Stimulated activated CD4-positive, alpha-beta T cell treated with anti-CD3 and anti-CD28 coated beads, Interleukin-2, amount 100 ng/mL, for 4 hours (primary cell): Measurements from ENCODE around the gene THSD4.

Source experiments
- DNase-seq: peaks from one replicate; pipeline ENCODE4 v3.0.0-alpha.2; 2020; ENCODE audit warnings: low read depth

THSD4 gene

DNA sequence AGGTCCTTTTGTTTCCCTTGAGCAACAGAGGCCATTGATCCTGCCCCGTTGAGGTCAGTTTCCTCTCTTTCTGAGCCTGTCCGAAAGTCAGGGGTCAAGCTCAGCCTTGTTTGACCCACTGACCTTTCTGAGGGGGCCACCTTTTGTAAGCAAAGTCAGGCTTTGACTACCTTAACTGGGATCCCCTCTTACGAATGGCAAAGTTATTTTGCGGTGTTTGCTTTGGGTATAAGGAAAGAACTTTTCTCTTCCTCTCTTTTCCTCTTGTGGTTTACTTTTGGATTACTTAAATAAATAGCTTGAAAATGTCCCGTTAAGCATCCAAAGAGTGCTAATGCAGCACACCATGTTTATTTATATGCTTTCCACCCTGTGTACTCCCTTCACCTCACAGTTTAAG lies 340.6 kb downstream of the THSD4 start:
- DNase-seq, result no peak

DNA sequence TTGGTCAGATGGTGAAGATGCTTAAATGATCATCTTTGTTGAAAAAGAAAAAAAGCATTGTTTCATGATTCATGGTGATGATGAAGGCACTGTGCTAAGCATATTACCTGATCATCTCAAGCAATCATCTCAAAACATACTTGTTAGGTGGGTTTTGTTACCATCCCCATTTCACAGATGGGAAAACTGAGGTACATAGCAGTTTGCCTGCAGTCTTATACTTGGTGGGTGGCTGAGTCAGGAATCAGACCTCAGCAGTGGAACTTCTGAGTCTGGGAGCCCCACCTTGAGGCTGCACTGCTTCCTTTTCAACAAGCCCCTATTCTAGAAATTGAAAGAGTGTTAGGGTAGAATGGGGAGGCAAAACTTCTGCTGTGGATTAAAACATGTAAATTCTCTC lies 341.1 kb downstream of the THSD4 start:
- no peak for DNase-seq

DNA sequence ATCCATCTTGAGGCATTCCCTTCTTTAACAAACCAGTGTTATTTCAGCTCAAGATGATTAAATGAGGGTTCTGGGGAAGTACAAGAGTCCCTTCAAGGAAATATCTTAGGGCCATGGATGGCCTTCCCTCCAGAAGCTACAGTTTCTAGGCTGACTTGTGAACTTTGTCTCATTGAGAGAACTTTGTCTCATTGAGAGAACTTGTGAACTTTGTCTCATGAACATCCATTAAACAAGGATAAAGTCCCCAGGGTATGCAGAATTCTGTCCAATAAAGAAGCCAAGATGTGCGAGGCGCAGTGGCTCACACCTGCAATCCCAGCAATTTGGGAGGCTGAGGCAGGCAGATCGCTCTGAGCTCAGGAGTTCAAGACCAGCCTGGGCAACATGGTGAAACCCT lies 341.5 kb downstream of the THSD4 start:
- no peak for DNase-seq

DNA sequence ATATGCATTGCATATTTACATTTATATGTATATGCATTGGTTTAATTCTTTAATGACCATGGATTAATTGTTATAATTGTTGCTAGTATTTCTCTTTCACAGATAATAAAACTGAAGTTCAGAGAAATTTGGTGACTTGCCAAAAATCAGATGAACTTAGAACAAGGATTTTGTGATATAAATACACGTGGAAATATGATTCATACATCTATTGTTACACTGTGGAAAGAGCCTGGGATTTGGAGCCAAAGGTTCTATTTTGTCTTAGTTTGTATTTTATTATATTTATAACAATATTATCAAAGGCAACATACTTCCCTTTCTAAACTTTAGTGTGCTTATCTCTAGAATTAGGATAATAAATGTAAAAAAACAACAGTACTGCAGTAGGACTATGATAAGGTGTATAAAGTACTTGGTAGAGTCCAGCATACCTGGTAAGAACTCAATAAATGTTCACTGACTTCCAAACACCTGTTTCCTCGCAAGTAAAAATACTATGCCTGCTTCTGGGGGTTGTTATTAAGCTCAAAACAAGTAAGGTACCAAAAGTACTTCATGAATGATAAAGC lies 342.9 kb downstream of the THSD4 start:
- DNase-seq, result no peak

DNA sequence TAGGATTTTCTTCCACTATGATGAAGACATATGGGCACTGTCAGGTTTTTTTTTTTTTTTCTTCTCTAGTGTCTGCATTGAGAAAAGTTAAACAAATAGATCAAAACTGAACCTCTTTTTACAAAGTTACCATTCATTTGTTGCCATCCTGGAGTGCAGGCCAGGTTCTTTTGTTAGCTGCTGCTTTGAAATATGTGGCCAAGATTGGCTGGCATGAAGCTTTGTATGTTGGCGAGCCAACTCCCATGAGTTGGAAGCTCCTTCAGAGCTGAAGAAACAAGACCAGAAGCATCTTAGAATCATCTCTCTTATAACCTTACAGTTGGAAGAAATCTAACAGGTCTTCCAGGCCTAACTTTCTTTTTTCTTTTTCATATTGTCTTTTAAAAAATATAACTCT lies 346.5 kb downstream of the THSD4 start:
- no peak for DNase-seq

DNA sequence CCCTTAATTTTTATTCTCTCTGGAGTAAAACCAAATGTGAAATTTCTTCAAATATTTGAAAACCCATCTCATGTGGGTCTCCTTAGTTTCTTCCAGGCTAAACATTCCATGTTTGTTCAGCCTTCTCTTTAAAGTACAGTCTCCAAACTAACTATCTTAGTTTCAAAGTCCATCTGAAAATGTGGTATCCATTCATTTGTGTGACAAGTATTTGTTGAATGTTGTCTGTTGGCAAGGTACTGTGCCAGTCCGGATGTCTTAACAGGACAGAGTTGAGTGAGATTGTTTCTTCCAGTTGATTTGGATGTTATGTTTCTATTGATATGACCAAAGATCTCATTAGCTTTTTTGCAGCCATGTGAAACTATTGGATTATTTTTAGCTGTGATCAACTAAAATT lies 347.4 kb downstream of the THSD4 start:
- DNase-seq, result no peak

DNA sequence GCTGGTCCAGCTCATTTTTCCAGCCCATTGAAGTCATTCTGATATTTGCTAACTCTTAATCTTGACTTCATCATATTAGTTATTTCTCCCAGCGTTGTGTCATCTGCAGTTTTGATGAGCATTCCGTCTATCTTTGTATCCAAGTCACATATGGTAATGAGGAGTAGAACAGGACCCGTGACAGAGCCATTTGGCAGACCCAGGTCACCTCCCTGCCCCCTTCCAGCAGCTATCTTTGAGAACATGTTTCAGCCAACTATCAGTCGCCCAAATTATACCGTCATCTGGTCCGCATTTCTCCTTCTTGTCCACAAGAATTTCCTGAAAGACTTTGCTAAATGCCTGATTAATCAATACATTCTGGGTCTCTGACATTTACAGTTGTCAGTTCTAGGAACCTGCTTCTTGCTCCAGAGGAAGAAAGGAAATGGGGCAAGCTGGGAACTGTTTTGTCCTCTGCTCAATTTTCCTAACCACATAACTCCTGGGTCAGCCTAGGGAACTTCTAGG lies 347.9 kb downstream of the THSD4 start:
- no peak for DNase-seq

DNA sequence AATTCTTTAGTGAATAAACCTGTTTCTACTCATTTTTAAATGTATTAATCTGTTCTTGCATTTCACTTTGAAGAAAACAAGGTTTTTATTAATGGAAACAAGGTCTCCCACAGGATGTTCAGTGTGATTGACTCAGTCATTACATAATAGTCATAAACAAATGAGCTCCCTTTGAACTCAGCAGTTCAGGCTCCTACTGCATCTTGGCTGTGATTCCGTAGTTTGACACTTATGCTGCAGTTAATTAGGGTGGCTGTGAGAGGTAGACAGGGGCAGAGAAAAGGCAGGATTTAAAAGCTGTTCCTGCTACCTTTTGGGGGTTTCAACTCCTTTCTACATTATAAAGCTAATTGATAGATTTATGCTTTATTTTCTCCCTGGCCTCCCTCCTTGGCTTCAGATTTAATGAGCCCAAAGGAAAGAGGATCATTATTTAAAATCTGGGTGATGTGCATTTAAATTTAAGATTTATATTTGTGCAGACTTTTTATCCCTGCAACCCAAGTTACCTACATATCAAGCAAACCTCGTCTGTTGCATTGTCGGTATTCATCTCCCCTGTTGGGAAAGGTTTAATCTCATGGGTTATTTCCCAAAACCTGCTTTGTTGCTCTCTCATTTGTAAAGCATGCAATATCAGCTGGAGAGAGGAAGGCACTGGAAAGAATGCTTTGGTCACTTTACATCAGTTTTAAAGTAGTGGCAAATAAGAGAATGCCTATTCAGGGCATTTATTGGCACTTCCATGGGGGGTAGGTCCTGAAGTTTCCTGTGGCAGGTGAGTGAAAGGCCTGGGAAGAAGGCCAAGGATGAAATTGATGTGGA lies 350.1 kb downstream of the THSD4 start:
- no peak for DNase-seq

DNA sequence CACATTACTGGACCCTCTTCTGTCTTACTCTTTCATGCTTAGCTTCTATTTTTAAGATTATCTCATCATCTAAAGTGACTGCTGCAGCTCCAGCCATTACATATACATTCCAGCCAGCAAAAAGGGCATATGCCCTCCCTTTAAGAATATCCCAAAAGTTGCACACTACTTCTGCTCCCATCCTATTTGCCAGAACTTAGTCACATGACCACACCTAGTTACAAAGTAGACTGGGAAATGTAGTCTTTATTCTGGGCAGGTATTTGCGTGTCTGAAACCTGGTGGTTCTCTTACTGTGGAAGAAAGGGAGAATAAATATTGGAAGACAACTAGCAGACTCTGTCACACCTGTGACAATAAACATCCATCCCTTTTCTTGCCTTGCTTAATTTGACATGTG lies 353.4 kb downstream of the THSD4 start:
- no peak for DNase-seq

DNA sequence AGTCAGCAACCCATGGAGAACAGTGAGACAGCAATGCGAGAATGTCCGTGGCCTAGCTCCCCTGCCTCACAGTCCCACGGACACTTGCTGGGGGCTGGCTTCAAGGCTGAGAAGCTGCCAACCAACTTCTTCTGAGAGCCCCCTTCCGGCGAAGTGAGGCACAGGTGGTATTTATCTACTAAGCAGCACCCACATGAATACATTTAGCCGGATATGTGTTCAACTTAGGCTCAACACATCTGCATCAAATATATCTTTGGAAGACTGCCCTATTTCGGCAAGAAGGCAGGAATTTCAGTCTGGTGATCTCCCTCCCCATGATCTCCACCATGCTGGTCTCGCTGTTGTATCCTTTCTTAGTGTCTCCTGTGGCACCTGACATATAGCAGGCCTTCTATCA lies 354.1 kb downstream of the THSD4 start:
- DNase-seq, result no peak

DNA sequence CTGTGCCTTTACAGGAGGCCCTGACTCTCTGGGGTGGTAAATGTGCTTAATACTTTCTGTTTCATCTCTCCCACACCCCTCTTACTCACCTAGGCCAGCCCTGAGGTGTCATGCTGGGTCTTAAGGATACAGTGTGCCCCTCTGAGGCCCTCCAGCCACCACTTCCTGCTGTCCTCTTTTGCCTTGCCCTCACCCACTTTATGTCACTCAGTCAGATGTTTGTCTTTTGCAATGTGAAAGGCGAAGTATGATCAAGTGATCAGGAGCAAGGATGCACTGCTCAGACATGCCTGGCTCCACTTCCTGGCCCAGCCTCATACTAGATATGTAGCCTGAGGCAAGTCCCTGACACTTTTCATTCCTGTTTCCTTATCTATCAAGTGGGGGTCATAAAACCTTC lies 356.1 kb downstream of the THSD4 start:
- no peak for DNase-seq

DNA sequence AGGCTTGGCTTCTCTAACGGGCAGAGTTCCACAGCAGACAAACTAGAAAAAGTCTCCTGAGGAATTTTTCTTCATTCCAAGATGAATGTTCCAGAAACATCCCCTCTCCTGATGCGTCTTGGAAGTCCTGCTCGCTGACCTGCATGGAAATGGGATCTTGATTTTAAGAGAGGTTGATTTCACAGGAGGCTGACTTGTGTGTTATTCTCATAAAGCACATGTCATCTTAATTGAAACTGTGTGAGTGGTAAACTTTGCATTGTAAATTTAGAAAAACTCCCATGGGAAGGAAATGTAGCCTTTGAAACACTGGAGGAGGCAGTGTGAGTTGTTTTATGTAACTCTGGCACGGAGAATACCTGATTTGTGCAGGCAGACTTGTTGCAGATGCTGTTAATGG lies 357.3 kb downstream of the THSD4 start:
- no peak for DNase-seq

DNA sequence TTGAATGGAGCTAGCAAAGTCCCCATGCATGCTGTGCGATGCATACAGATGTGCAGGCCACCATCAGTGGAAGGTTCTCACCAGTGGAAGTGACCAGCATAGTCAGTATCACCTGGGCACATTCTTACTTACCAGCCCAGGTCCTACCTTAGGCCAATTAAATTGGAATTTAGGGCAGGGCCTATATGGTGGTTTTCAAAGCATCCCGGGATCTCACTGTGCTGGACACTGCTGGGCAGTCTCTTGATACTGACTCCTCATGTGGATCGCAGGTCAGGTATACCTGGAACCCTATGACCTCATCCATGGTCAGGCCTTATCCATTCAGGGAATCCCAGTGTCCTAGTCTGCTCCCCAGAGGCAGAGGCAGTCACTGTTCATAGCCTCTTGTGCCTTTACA lies 358.5 kb downstream of the THSD4 start:
- DNase-seq, result no peak

DNA sequence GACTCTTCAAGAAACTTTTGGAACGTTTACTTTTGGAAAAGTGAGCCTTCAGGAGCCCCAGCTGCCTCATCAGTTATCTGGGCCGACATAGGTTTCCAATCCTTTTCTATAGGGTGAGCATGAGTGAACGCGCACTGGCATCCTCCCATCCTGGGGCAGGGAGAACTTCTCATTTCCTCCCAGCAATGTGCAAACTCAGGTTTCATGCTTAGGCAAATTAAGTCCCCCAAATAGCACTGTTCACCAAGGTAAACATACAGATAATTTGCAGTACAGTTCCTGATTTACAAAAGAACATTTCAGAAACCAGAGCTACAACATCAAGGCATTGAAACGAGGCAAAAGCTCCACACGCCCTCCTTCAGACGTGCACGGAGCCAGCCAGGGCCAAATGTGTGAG lies 361.6 kb downstream of the THSD4 start:
- DNase-seq, result no peak

DNA sequence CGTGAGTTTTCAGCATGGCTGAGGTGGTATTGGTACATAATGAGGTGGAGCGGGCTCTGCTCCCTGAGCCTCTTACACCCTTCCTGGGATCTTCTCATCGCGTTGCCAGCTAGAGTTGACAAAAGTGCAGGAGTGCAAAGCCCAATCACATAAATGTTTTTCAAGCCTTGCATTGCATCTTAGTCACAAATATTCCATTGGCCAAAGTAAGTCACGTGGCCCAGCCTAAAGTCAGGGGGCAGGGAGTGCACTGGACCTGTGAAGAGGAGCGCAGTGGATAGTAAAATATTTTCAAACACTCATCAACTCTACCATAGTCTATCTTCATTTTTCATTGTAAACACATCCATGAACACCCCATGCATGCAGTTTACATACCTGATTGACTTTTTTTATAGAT lies 365.3 kb downstream of the THSD4 start:
- DNase-seq, result no peak

DNA sequence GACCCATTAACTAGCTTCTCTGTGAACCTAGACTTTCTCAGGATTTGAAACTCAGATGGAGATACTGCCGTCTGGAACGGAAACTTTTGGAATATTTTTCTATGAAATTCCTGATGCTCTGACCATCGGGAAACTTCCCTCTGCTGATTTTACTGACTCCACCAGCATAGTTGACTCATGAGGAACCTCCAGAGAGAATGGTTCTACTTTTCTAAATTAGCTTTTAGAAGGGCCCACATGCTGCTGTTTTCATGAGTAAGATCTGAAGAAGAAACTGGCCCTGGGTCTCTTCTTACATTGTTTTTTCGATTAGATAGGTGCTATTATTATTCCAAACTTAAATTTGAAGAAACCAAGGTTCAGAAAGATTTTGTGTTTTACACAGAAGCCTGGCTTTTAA lies 368.8 kb downstream of the THSD4 start:
- no peak for DNase-seq

DNA sequence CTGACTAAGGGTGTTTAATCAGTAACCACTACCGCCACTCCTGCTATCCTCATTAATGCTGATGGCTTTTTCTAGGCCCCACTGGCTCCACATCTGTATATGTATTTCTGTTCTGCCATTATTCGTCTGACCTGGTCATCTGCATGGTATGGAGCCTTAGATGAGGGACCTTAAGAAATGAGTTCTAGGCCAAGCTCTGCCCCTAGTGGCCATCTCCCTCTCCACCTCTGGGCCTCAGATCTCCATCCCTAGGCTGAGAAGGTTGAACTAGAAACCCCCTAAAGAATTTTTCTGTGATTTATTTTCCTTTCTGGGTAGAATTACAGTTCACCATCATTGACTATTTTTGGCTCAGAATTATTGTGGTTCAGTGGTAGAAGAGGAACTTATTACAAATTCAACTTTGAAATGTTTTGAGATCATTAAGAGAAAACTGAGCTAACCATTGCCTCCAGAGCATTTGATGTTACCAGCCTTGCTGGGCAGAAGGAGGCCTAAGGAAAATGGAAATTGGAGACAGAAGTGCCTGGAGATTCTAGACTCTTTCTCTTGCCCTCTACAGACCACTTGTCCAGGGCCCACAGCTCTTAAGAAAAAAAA lies 369.9 kb downstream of the THSD4 start:
- DNase-seq, result no peak

DNA sequence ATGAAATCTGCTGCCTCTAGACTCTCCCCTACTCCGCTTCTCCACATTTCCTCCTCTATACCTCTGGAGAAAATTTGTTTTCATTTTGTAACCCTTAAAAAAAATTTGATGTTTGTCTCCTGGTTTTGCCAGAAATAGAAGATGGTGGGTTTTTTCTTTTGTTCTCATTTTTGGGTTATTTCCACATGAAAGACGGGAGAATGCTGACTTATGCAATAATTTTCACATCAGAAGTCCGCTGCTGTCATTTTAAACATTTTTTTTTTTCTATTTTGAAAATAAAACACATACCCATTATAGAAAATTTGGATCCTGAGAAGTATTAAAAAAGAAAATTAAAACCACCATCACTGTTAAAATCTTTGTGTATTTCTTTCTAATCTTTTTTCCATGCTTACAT lies 374.3 kb downstream of the THSD4 start:
- no peak for DNase-seq

DNA sequence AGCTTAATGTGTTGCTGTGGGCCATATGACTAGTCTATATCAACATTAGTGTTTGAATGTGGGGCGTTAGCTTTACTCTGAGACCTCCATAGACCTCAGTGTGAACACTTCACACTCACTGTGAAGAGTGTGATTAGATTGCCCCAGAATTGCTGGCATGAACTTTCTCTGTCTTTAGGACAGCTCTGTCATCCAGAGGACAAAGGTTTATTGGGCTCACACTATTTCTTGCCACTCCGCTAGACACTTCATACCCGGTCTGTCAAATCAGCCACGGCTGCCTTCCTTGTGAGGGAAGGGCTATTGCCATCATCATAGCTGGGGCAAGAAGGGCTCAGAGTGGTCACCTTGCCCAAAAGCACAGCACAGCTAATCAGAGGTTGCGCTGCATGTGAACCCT lies 378.3 kb downstream of the THSD4 start:
- no peak for DNase-seq

DNA sequence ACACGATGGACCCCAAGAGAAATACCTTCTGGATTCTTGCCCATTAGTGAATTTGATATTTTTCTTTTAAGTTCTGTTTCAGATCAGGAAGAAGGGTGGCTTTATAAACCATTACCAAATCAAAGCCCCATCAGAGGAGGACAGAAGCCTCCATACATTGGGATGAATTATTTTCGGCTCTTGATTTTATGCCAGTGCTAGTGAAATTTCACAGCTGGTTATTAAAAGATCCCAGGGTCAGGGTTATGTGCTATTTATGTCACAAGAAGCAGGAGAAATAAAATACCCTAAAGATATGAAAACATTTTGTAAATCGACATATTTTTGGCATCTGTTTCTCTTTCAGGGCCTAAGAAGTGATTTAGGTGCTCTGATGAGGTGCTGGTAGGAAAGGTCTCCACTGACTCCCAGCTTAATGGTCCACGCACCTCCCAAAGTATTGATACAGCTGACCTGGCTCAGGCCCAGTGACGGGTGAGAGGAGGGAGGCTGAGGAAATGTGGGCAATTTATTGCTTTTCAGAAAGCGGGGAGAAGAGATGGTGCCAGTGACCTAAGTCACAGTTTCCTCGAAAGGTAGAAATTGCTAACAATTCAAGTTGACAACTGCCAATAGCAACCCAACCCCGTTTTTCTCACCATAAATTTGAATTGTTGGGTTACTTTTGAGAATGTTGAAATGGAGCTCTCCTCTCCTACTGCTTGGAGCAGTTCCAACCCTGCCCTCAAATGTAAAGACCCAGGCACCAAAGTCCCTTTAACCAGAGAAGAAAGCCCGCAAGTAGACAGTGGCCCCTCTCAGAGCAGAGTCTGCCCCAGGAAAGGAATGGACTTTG lies 379.5 kb downstream of the THSD4 start:
- no peak for DNase-seq

DNA sequence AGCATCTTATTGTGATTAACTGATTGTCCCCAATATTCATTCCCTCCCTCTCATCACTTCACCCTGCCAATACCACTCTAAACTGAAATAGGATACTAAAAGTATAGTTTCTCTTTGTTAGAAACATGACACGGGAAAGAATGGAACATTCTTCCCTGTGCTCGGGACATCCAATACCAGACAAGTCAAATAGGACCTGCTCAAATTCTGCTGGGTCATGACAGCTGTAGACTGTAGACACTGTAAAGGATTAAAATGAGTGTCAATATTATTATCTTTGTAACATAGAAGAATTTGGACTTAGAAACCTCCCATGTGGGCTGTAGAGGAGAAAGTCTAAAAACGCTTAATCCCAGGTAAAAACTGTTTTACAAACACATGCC lies 380.1 kb downstream of the THSD4 start:
- no peak for DNase-seq

DNA sequence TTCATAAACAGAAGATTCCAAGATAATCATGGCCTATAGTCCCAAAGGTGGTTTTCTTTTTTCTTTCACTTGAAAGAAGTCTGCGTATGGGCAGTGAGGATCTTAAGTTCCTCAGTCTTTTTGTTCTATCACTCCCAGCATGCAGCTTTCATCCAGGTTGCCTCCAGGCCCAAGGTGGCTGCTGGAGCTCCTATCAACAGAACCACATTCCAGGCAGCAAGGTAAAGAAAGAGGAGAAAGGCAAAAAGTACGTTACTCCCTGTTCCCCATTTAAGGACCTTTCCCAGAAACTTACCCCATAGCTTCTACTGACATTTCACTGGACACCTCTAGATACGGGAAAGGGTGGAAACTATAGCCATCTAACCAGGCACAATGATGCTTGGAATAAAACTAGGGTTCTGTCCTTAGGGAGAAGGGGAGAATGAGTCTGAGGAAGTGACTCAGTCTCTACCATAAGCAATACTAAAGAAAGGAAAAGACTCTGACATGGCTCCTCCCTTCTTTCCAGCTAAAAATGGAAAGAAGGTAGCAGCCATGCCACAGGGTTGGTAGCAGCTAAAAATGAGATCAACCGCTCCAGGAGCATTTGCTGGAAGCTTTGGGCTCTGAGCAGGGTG lies 381.2 kb downstream of the THSD4 start:
- DNase-seq, result no peak
